Raji (cell line): ENCODE measurements around the gene WDR13.

ENCODE experiments used
- POLR2A ChIP-seq: IDR thresholded peaks from 2 replicates; pipeline ENCODE4 v1.6.1; 2011; ENCODE audit warnings: low read depth, low read length, control low read depth; ENCODE audit not compliant: insufficient read depth

Gene WDR13

GRCh38 chrX:48590203-48591103 is 6.8 kb upstream of the WDR13 start:
- TF ChIP-seq POLR2A: no peak

GRCh38 chrX:48591255-48591791 is 6.0 kb upstream of the WDR13 start:
- no peak for TF ChIP-seq POLR2A

GRCh38 chrX:48592971-48593370 is 4.3 kb upstream of the WDR13 start:
- no peak for TF ChIP-seq POLR2A

GRCh38 chrX:48595929-48596328 is 1.4 kb upstream of the WDR13 start:
- no peak for TF ChIP-seq POLR2A

- no peak for TF ChIP-seq POLR2A
These were observed 1.3 kb downstream of the WDR13 start for GRCh38 chrX:48598614-48599013.

GRCh38 chrX:48599341-48599740 is 2.0 kb downstream of the WDR13 start:
- TF ChIP-seq POLR2A: no peak

- TF ChIP-seq POLR2A: no peak
These were observed 2.9 kb downstream of the WDR13 start for GRCh38 chrX:48600226-48600625.

- TF ChIP-seq POLR2A: no peak
These were observed 4.6 kb downstream of the WDR13 start for GRCh38 chrX:48601741-48602394.

- no peak for TF ChIP-seq POLR2A
These were observed 7.4 kb downstream of the WDR13 start for GRCh38 chrX:48604701-48605100.

GRCh38 chrX:48606091-48606490 is 8.8 kb downstream of the WDR13 start:
- no peak for TF ChIP-seq POLR2A

GRCh38 chrX:48611703-48612102 is 14.4 kb downstream of the WDR13 start:
- TF ChIP-seq POLR2A: no peak

GRCh38 chrX:48613502-48614160 is 16.3 kb downstream of the WDR13 start:
- no peak for TF ChIP-seq POLR2A

- TF ChIP-seq POLR2A: no peak
These were observed 19.3 kb downstream of the WDR13 start for GRCh38 chrX:48616576-48616975.

GRCh38 chrX:48617542-48618340 is 20.4 kb downstream of the WDR13 start:
- TF ChIP-seq POLR2A: no peak

- no peak for TF ChIP-seq POLR2A
These were observed 29.4 kb downstream of the WDR13 start for GRCh38 chrX:48626401-48627298.
